ENCODE results near the gene CREG1. TPM values are rescaled to one million over a fixed set of nuclear protein-coding genes. Genes with fewer than 3 reads are reported as not detected.

CREG1 gene
- total and polyA plus RNA-seq, 8 donors: 71.7 to 157 (median 93.7) TPM

DNA sequence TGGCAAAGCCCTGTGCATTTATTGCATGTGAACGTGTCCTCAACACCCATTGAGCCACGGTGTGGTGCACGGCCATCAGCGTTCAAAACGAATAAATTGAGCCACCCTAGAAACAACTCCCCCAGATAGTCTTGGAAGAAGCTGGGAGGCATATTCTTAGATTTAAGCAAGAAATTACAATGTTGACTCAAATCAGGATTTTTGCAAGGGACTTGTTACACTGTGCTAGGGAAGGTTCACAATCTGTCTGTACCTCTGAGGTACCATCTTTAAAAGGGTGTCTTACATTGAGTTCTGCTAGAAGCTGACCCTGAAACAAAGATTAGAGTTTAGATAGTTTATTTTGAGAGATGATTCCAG, 51.4 kb downstream of the CREG1 start:
- DNase-seq: no peak
- no peak for ATAC-seq
- H3K4me1 ChIP-seq: no peaks in the 10 kb centered on the region
- H3K27ac ChIP-seq: no peak overlapping the region
- no peak overlapping the region for H3K4me3 ChIP-seq
- no peaks in the 10 kb centered on the region for H3K36me3 ChIP-seq
- TF ChIP-seq CTCF (IDR thresholded peaks at IDR 0.05): no peak
- H3K27me3 ChIP-seq: peaks cover 0 to 11% of the 10 kb centered on the region in 2 donors
- intact Hi-C loops (cut with DNase I): no loop called here
- no peaks in the 10 kb centered on the region for H3K9me3 ChIP-seq

GRCh38 chr1:167501515-167502191, 51.9 kb downstream of the CREG1 start:
- ATAC-seq: no peak
- TF ChIP-seq CTCF (IDR thresholded peaks at IDR 0.05): no peak

DNA sequence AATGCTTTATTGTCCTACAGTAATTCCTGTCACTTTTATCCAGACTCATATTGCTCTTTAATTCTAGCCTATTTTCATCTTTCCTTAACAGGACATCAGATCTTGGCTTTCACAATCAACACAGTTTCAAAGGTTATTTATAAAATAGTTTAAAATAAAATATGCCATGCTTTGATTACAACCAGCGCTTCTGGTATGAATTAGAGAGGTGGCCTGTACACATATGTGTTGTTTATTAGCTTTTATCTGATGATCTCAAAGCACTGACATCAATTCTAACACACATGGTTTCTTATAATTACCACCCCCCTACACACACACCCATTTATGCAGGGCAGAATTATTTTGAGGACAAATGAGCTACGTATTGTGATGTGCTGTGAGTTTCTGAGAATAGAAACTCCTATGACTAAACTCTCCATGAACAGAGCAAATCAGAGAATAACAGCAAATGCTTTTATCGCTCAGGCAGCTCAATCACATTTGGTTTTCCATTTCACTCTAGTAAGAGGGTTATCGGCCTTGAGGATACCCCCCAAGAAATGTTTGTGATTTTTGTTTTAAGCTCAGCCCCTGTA, 53.2 kb downstream of the CREG1 start:
- no peak for DNase-seq
- Histone ChIP-seq H3K27me3 (peaks cover 0 to 11% of the 10 kb centered on the region in 2 donors), H3K4me1 (no peaks in the 10 kb centered on the region), H3K9me3 (no peaks in the 10 kb centered on the region), H3K4me3 (no peak overlapping the region), H3K27ac (no peak overlapping the region), H3K36me3 (no peaks in the 10 kb centered on the region)
- TF ChIP-seq CTCF (IDR thresholded peaks at IDR 0.05): no peak
- no peak for ATAC-seq
- intact Hi-C loops (cut with DNase I): no loop called here

More at GRCh38 chr1:167501515-167502191, 51.9 kb downstream of the CREG1 start:
- DNase-seq: no peak
- Histone ChIP-seq H3K27ac (no peak overlapping the region), H3K4me3 (no peak overlapping the region), H3K9me3 (no peaks in the 10 kb centered on the region), H3K27me3 (peaks cover 0 to 11% of the 10 kb centered on the region in 2 donors), H3K36me3 (no peaks in the 10 kb centered on the region), H3K4me1 (no peaks in the 10 kb centered on the region)
- intact Hi-C loops (cut with DNase I): no loop called here

DNA sequence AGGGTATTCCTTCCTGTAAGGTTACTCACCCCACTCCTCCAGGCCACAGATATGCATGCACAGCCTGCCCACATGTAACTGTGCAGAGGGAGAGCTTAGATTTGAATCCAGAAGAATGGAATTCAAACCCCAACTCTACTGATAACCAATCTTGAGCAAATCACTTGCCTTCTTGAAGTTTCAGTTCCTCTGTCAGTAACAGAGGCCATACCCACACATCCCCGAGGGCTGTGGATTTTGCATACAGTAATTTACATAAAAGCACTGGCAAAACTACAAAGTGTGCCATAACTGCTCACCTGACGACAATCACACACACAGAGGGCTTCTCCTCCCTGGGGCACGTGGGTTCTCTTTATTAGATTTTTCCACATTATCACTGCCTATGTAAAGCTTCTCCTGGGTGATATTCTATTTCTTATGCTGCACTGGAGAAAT, 53.9 kb downstream of the CREG1 start:
- TF ChIP-seq CTCF (IDR thresholded peaks at IDR 0.05): no peak
- Histone ChIP-seq H3K4me1 (no peaks in the 10 kb centered on the region), H3K4me3 (no peak overlapping the region), H3K27me3 (peaks cover 0 to 14% of the 10 kb centered on the region in 2 donors), H3K36me3 (no peaks in the 10 kb centered on the region), H3K27ac (no peak overlapping the region), H3K9me3 (no peaks in the 10 kb centered on the region)
- ATAC-seq (no peak), DNase-seq (no peak)
- intact Hi-C loops (cut with DNase I): no loop called here

DNA sequence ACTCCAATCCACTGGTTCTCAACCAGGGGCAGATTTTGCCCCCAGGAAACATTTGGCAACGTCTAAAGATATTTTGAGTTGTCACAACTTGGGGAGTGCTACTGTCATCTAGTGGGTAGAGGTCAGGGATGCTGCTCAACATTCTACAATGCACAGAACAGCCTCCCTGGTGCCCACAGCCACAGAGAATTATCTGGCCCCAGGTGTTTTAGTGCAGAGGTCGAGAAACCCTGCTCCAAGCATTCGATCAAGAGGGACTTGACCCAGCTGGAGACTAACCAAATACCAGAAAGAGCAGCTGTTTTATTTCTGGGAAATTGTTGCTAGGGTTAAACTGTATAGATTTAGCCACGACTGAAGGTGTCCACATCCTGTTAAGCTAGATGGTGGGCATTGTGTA, 54.5 kb downstream of the CREG1 start:
- Histone ChIP-seq H3K36me3 (no peaks in the 10 kb centered on the region), H3K4me1 (no peaks in the 10 kb centered on the region), H3K9me3 (no peaks in the 10 kb centered on the region), H3K4me3 (no peak overlapping the region), H3K27ac (no peak overlapping the region), H3K27me3 (peaks cover 0 to 19% of the 10 kb centered on the region in 2 donors)
- DNase-seq: no peak
- intact Hi-C loops (cut with DNase I): no loop called here
- no peak for TF ChIP-seq CTCF (IDR thresholded peaks at IDR 0.05)
- no peak for ATAC-seq

All from left lung (tissue), 10 donors.